Adrenal gland (tissue), 5 donors: ENCODE results near the gene NDST1.

ENCODE experiments used
- POLR2A ChIP-seq, 2 donors: fragments of 450-650 bp; IDR thresholded peaks; one replicate each; pipeline ENCODE4 v1.6.1; 2017; ENCODE audit warnings: antibody characterized with exemption in 2 of 2, mild to moderate bottlenecking in 2 of 2, moderate library complexity in 1 of 2
- TF ChIP-seq, protein P1 (sequence below), 6 experiments: fragments of 450-650 bp in 4 of 6; fragments of 200-600 bp in 2 of 6; sonication (generic) in 1 of 6; IDR thresholded peaks; 1 replicate in 5 of 6; 2 replicates in 1 of 6; pipeline versions ENCODE4 v1.5.1 to v1.8.0; 2016 to 2021; ENCODE audit warnings: antibody characterized with exemption in 6 of 6, mild to moderate bottlenecking in 2 of 6, moderate library complexity in 1 of 6
- donor health status: DM: no; HTN: no; CAD: no.

DNA sequence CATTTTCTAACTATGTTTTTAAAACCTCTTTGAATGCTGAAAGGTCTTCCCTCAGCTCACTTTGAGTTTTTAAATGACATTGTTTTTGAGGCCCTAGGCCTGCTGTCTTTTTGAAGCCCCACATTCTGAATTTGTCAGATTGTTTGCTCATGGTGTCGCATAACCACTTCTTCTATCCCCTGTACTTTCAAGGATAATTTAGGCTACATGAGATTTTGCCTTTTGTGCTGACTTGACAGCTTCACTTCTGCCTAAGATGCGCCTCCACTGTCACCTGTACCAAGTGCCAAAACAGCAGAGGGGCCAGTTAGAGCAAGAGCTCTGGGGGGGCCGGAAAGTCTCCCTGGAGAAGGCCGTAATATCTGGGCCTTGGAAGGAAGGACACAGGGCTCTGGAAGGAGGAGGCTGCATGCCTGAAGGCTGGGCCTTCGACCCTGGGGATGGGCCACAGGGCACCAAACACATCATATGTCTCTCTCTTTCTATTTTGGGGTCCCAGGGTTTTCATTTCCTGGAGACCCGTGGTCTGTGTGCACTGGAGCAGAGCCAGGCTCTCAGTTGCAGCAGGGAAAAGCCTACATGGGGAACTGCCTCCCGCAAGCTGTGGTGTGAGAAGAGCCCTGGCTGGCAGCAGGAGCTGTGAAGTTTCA is 49.1 kb downstream of the NDST1 start:
- TF ChIP-seq, protein P1, sequence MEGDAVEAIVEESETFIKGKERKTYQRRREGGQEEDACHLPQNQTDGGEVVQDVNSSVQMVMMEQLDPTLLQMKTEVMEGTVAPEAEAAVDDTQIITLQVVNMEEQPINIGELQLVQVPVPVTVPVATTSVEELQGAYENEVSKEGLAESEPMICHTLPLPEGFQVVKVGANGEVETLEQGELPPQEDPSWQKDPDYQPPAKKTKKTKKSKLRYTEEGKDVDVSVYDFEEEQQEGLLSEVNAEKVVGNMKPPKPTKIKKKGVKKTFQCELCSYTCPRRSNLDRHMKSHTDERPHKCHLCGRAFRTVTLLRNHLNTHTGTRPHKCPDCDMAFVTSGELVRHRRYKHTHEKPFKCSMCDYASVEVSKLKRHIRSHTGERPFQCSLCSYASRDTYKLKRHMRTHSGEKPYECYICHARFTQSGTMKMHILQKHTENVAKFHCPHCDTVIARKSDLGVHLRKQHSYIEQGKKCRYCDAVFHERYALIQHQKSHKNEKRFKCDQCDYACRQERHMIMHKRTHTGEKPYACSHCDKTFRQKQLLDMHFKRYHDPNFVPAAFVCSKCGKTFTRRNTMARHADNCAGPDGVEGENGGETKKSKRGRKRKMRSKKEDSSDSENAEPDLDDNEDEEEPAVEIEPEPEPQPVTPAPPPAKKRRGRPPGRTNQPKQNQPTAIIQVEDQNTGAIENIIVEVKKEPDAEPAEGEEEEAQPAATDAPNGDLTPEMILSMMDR (IDR thresholded peaks at IDR 0.05): no peak
- TF ChIP-seq POLR2A (IDR thresholded peaks at IDR 0.05): no peak
